Stomach (tissue), 4 donors: ENCODE measurements around the gene MTG1.

ENCODE experiments used
- CTCF ChIP-seq, 7 experiments: fragments of 450-650 bp in 4 of 7; fragments of 200-600 bp in 3 of 7; sonication (generic) in 3 of 7; IDR thresholded peaks; one replicate each; pipeline ENCODE4 v1.5.1; 2016 to 2019; ENCODE audit warnings: antibody characterized with exemption in 7 of 7, control low read depth in 2 of 7, mild to moderate bottlenecking in 1 of 7
- EP300 ChIP-seq: sonication (generic); formaldehyde crosslinking; IDR thresholded peaks from one replicate; pipeline ENCODE4 v1.6.1; 2017; ENCODE audit warnings: antibody characterized with exemption
- POLR2A ChIP-seq, 4 donors: fragments of 450-650 bp; IDR thresholded peaks; one replicate each; pipeline ENCODE4 v1.6.1; 2016; ENCODE audit warnings: antibody characterized with exemption in 4 of 4, control low read depth in 2 of 4, mild to moderate bottlenecking in 1 of 4, moderate library complexity in 1 of 4
- POLR2AphosphoS5 ChIP-seq, 3 donors: sonication (generic); formaldehyde crosslinking; IDR thresholded peaks; one replicate each; pipeline ENCODE4 v1.6.1; 2016; ENCODE audit warnings: antibody characterized with exemption in 3 of 3

DNA sequence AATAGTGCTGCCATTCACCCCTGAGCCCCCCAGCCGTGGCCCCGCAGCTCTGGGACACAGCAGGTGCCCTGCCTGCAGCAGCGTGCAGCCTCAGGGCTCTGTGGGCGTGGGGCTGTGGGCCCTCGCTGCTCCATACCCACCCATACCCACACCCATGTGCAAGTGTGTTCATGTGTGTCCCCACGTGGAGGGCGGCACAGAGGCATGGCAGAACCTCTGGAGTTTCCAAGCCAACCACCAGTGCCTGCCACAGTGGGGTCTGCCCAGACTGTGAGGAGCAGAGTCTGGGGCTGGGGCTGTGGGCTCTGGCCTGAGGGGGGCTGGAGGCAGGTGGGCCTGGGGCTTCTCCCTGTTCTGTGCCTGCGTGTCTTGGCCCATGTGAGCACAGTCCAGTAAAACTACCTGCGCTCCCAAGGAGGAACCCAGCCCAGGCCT lies 44.4 kb upstream of the MTG1 start:
- TF ChIP-seq CTCF (IDR thresholded peaks at IDR 0.05) (no peak), POLR2A (IDR thresholded peaks at IDR 0.05) (no peak), EP300 (no peak), POLR2AphosphoS5 (IDR thresholded peaks at IDR 0.05) (no peak)
